SIG-M5 treated with dmso at 0.1 percent for 504 hours (cell line): ENCODE results near the gene SYNJ1.
"Not testable (repeated sequence)": the region's sequence is repeated elsewhere in the genome, so short reads cannot be mapped to it uniquely, and the experiment has no call there.

ENCODE experiments used
- DNase-seq: peaks from one replicate; lab custom pipeline; 2025; ENCODE audit not compliant: unreplicated experiment; lab: John Stamatoyannopoulos, UW

SYNJ1 gene

GRCh38 chr21:32727687-32728455 is at the start of gene SYNJ1:
TSS of gene SYNJ1 (minus strand) at chr21:32728013. CDS start at chr21:32726895, 1,118 bp downstream.
- peak; percentile 92 for DNase-seq

- DNase-seq, result no peak
These were observed 49.5 kb upstream of the SYNJ1 start for GRCh38 chr21:32777269-32777668.

GRCh38 chr21:32776743-32777142 is 48.9 kb upstream of the SYNJ1 start:
- DNase-seq, result no peak

- DNase-seq, result not testable (repeated sequence)
These were observed 45.2 kb upstream of the SYNJ1 start for GRCh38 chr21:32773048-32773344.

GRCh38 chr21:32772281-32773047 is 44.7 kb upstream of the SYNJ1 start:
- peak; percentile 60 for DNase-seq

- DNase-seq, result peak; percentile 48
These were observed 43.2 kb upstream of the SYNJ1 start for GRCh38 chr21:32770871-32771523.

- DNase-seq, result no peak
These were observed 40.7 kb upstream of the SYNJ1 start for GRCh38 chr21:32768530-32768929.

- no peak for DNase-seq
These were observed 37.2 kb upstream of the SYNJ1 start for GRCh38 chr21:32765058-32765457.

- DNase-seq, result peak; percentile 21
These were observed 36.4 kb upstream of the SYNJ1 start for GRCh38 chr21:32764186-32764585.

- no peak for DNase-seq
These were observed 30.0 kb upstream of the SYNJ1 start for GRCh38 chr21:32757804-32758203.

- no peak for DNase-seq
These were observed 28.3 kb upstream of the SYNJ1 start for GRCh38 chr21:32756096-32756495.

- DNase-seq, result no peak
These were observed 26.2 kb upstream of the SYNJ1 start for GRCh38 chr21:32753818-32754585.

GRCh38 chr21:32750405-32750804 is 22.6 kb upstream of the SYNJ1 start:
- no peak for DNase-seq

GRCh38 chr21:32749662-32750061 is 21.8 kb upstream of the SYNJ1 start:
- no peak for DNase-seq

- no peak for DNase-seq
These were observed 20.7 kb upstream of the SYNJ1 start for GRCh38 chr21:32748529-32748928.

- DNase-seq, result no peak
These were observed 19.6 kb upstream of the SYNJ1 start for GRCh38 chr21:32747396-32747795.

- not testable (repeated sequence) for DNase-seq
These were observed 18.9 kb upstream of the SYNJ1 start for GRCh38 chr21:32746711-32747110.

- DNase-seq, result no peak
These were observed 14.6 kb upstream of the SYNJ1 start for GRCh38 chr21:32742396-32742795.

GRCh38 chr21:32741336-32741735 is 13.5 kb upstream of the SYNJ1 start:
- no peak for DNase-seq

- DNase-seq, result no peak
These were observed 12.1 kb upstream of the SYNJ1 start for GRCh38 chr21:32739946-32740345.

GRCh38 chr21:32736083-32736482 is 8.3 kb upstream of the SYNJ1 start:
- not testable (repeated sequence) for DNase-seq
